HepG2 (cell line): Measurements from ENCODE around the gene C9. TPM values are rescaled to one million over a fixed set of nuclear protein-coding genes. Genes with fewer than 3 reads are reported as not detected.

Source experiments
- ATAC-seq: fragments of 200-7000 bp; cut with Tn5 transposase; 3 replicates; pipeline ENCODE4 v1.9.1; 2020; ENCODE audit warnings: mild to moderate bottlenecking, moderate library complexity
- BruUV-seq: library from RNA; stranded (reverse); fragments of 400-500 nt; replicated peaks from 2 replicates; lab custom pipeline; 2021; lab: Mats Ljungman, UMichigan
- CTCF ChIA-PET: fragments of 300-600 bp; formaldehyde crosslinking; extraction: SDS; loops from one replicate; lab custom pipeline; 2021; ENCODE audit warnings: low total read pairs, inconsistent platforms, low intra/inter-chr PET ratio; lab: Yijun Ruan, JAX
- POLR2A ChIA-PET: fragments of 350-600 bp; sonication (Branson Sonifier 250); formaldehyde crosslinking; loops from one replicate; lab custom pipeline; 2020; ENCODE audit warnings: antibody characterized with exemption, inconsistent platforms; lab: Yijun Ruan, JAX
- DNase-seq: peaks from one replicate; pipeline ENCODE4 v3.0.0-alpha.2; 2015; ENCODE audit warnings: low spot score
- FAIRE-seq: peaks from 3 replicates; lab custom pipeline; 2011; peaks lifted over from hg19 to GRCh38; lab: Jason Lieb, UNC
- H2AFZ ChIP-seq: one replicate; pipeline ENCODE4 v1.6.1; 2011; ENCODE audit warnings: low read length, inconsistent platforms
- H3K27ac ChIP-seq: fragments of 300-600 bp; 3 replicates; pipeline ENCODE4 v1.8.0; 2011; ENCODE audit warnings: mixed run types, mild to moderate bottlenecking, mixed read lengths, low read length, inconsistent platforms; ENCODE audit not compliant: insufficient read depth; ENCODE audit errors: extremely low read length
- H3K27me3 ChIP-seq, 2 experiments: fragments of 200-600 bp in 1 of 2; 2 replicates in 1 of 2; 3 replicates in 1 of 2; pipeline versions ENCODE4 v1.6.0 to v1.8.0; 2011; ENCODE audit warnings: low read length in 2 of 2, mild to moderate bottlenecking in 2 of 2, moderate library complexity in 2 of 2, inconsistent platforms in 1 of 2; ENCODE audit not compliant: insufficient read depth in 2 of 2, control insufficient read depth in 1 of 2
- H3K36me3 ChIP-seq, 2 experiments: fragments of 200-600 bp in 1 of 2; replicated peaks in 1 of 2; 2 replicates in 1 of 2; 3 replicates in 1 of 2; pipeline versions ENCODE4 v1.5.1 to v1.8.0; 2011; ENCODE audit warnings: low read length in 2 of 2, inconsistent platforms in 1 of 2; ENCODE audit not compliant: insufficient read depth in 2 of 2, control insufficient read depth in 1 of 2
- H3K4me1 ChIP-seq: 2 replicates; pipeline ENCODE4 v1.5.1; 2012; ENCODE audit warnings: low read length, inconsistent platforms; ENCODE audit not compliant: insufficient read depth
- H3K4me2 ChIP-seq: 2 replicates; pipeline ENCODE4 v1.6.0; 2011; ENCODE audit warnings: low read depth, low read length, inconsistent platforms
- H3K4me3 ChIP-seq, 3 experiments: fragments of 200-600 bp in 1 of 3; sonication (generic), shearing (Covaris generic) in 1 of 3; replicated peaks in 1 of 3; 2 replicates each; pipeline ENCODE4 v1.5.1; 2011 to 2016; ENCODE audit warnings: low read length in 3 of 3, inconsistent platforms in 2 of 3, low read depth in 2 of 3, mild to moderate bottlenecking in 2 of 3, control low read depth in 1 of 3, mixed read lengths in 1 of 3; ENCODE audit not compliant: insufficient read depth in 1 of 3
- H3K79me2 ChIP-seq: one replicate; pipeline ENCODE4 v1.6.1; 2011; ENCODE audit warnings: low read length, inconsistent platforms; ENCODE audit not compliant: insufficient read depth
- H3K9ac ChIP-seq: 2 replicates; pipeline ENCODE4 v1.6.0; 2011; ENCODE audit warnings: mild to moderate bottlenecking, low read depth, low read length, inconsistent platforms; ENCODE audit not compliant: insufficient read depth
- H3K9me3 ChIP-seq: 2 replicates; pipeline ENCODE4 v1.5.1; 2012; ENCODE audit warnings: mild to moderate bottlenecking, low read length
- H4K20me1 ChIP-seq: 2 replicates; pipeline ENCODE4 v1.6.0; 2011; ENCODE audit warnings: inconsistent platforms, mild to moderate bottlenecking, low read length, moderate library complexity; ENCODE audit not compliant: insufficient read depth
- CC2D1A ChIP-seq: sonication (generic); formaldehyde crosslinking; IDR thresholded peaks from 2 replicates; pipeline ENCODE4 v1.8.1; 2023; ENCODE audit warnings: mild to moderate bottlenecking, missing genetic modification reagents
- CHCHD3 ChIP-seq: sonication (generic); formaldehyde crosslinking; IDR thresholded peaks from 2 replicates; pipeline ENCODE4 v1.8.0; 2022; ENCODE audit warnings: mild to moderate bottlenecking, missing genetic modification reagents, moderate library complexity
- ELF3 ChIP-seq: IDR thresholded peaks from 2 replicates; pipeline ENCODE4 v1.6.1; 2016; ENCODE audit warnings: missing genetic modification reagents, missing compliant biosample characterization
- ETV5 ChIP-seq: IDR thresholded peaks from 2 replicates; pipeline ENCODE4 v1.6.1; 2018; ENCODE audit warnings: missing biosample characterization, missing genetic modification reagents, inconsistent platforms, borderline replicate concordance
- GLI4 ChIP-seq: sonication (generic); formaldehyde crosslinking; IDR thresholded peaks from 2 replicates; pipeline ENCODE4 v1.5.1; 2020; ENCODE audit warnings: missing genetic modification reagents, mild to moderate bottlenecking, moderate library complexity, borderline replicate concordance
- JUN ChIP-seq: sonication (generic); formaldehyde crosslinking; IDR thresholded peaks from 2 replicates; pipeline ENCODE4 v1.4.0; 2020; ENCODE audit warnings: mild to moderate bottlenecking, missing genetic modification reagents
- LBX2 ChIP-seq: sonication (generic); formaldehyde crosslinking; IDR thresholded peaks from 2 replicates; pipeline ENCODE4 v1.5.0; 2020; ENCODE audit warnings: missing genetic modification reagents, mild to moderate bottlenecking, borderline replicate concordance
- RAD21 ChIP-seq: fragments of 450-650 bp; formaldehyde crosslinking; IDR thresholded peaks from 2 replicates; pipeline ENCODE4 v1.5.0; 2020; ENCODE audit warnings: mild to moderate bottlenecking
- SIN3B ChIP-seq: fragments of 150-350 bp; IDR thresholded peaks from 2 replicates; pipeline ENCODE4 v1.6.1; 2014; ENCODE audit warnings: low read length
- STAG1 ChIP-seq: sonication (generic); formaldehyde crosslinking; IDR thresholded peaks from 2 replicates; pipeline ENCODE4 v1.4.0; 2020; ENCODE audit warnings: missing genetic modification reagents
- TAF15 ChIP-seq: fragments of 200-400 bp; formaldehyde crosslinking; IDR thresholded peaks from one replicate; pipeline ENCODE4 v1.6.1; 2018; ENCODE audit warnings: mild to moderate bottlenecking, low read depth, low read length; ENCODE audit not compliant: poor library complexity, severe bottlenecking
- ZFX ChIP-seq: sonication (generic); formaldehyde crosslinking; IDR thresholded peaks from 2 replicates; pipeline ENCODE4 v1.4.0; 2020; ENCODE audit warnings: mild to moderate bottlenecking, low read depth, missing genetic modification reagents, moderate library complexity
- ZNF253 ChIP-seq: sonication (generic); formaldehyde crosslinking; IDR thresholded peaks from 2 replicates; pipeline ENCODE4 v1.8.0; 2022; ENCODE audit warnings: mild to moderate bottlenecking, missing genetic modification reagents, borderline replicate concordance
- ZNF331 ChIP-seq: sonication (generic); formaldehyde crosslinking; IDR thresholded peaks from 2 replicates; pipeline ENCODE4 v1.4.0; 2020; ENCODE audit warnings: missing genetic modification reagents
- ZNF441 ChIP-seq: sonication (generic); formaldehyde crosslinking; IDR thresholded peaks from 2 replicates; pipeline ENCODE4 v1.7.0; 2021; ENCODE audit warnings: missing genetic modification reagents, borderline replicate concordance
- ZNF570 ChIP-seq: sonication (generic); formaldehyde crosslinking; IDR thresholded peaks from 2 replicates; pipeline ENCODE4 v1.4.0; 2020; ENCODE audit warnings: mild to moderate bottlenecking, missing genetic modification reagents, borderline replicate concordance
- WGBS: methylation state at CpG from one replicate; pipeline ENCODE4 v1.1.6; 2017; ENCODE audit warnings: low lambda C conversion rate; 5-methylcytosine and 5-hydroxymethylcytosine counted together
- in situ Hi-C: cut with HindIII; loops from 2 replicates; pipeline ENCODE4 v1.10.0; 2017; ENCODE audit warnings: low pct_unique_long_range_greater_than_20kb; ENCODE audit not compliant: extremely low pct_ligation_motif_present
- intact Hi-C: fragments of 100-400 bp; cut with micrococcal nuclease; formaldehyde crosslinking; loops from one replicate; pipeline ENCODE4 v1.10.0; 2022; ENCODE audit not compliant: unreplicated experiment
- polyA plus RNA-seq, 8 experiments: library from polyadenylated mRNA; depleted of rRNA in 3 of 8; stranded (reverse) in 7 of 8; unstranded in 1 of 8; fragments of >200 nt; fragmentation: Illumina TruSeq in 4 of 8; extraction: Trizol in 4 of 8; gene quantifications; 2 replicates each; pipeline versions ENCODE4 v1.2.1 to v1.2.3, GENCODE V29; 2011 to 2016; ENCODE audit warnings: low read depth in 4 of 8, missing spikeins in 1 of 8, mixed read lengths in 1 of 8; ENCODE audit not compliant: insufficient read depth in 1 of 8
- total RNA-seq, 5 experiments: library from RNA; depleted of rRNA; stranded (reverse); fragments of >200 nt; fragmentation: Illumina TruSeq; extraction: Trizol; gene quantifications; 2 replicates each; pipeline ENCODE4 v1.2.3, GENCODE V29; 2016; ENCODE audit warnings: low read depth in 1 of 5
- TF ChIP-seq, protein P1 (sequence below): sonication (generic); formaldehyde crosslinking; conservative IDR thresholded peaks from 2 replicates; pipeline ENCODE4 v1.5.0; 2020; ENCODE audit warnings: missing genetic modification reagents
- TF ChIP-seq, protein P2 (sequence below): sonication (generic); formaldehyde crosslinking; IDR thresholded peaks from 2 replicates; pipeline ENCODE4 v1.5.0; 2020; ENCODE audit warnings: mild to moderate bottlenecking, missing genetic modification reagents, moderate library complexity
- TF ChIP-seq, protein P3 (sequence below): sonication (generic); formaldehyde crosslinking; IDR thresholded peaks from 2 replicates; pipeline ENCODE4 v1.5.0; 2020; ENCODE audit warnings: mild to moderate bottlenecking, low read depth, missing genetic modification reagents, borderline replicate concordance
- TF ChIP-seq, protein P4 (sequence below): sonication (generic); formaldehyde crosslinking; IDR thresholded peaks from 2 replicates; pipeline ENCODE4 v1.5.1; 2020; ENCODE audit warnings: mild to moderate bottlenecking, moderate library complexity, missing genetic modification reagents

Gene C9
- total and polyA plus RNA-seq, 2 of the 13 experiments (the other 11 are each of a cell fraction or from before 2014, with no cell fraction given), result not detected

- Histone ChIP-seq H3K9me3 (no peaks in the 10 kb centered on the region), H3K9ac (no peak overlapping the region), H3K79me2 (no peaks in the 10 kb centered on the region), H4K20me1 (no peaks in the 10 kb centered on the region), H2AFZ (no peak overlapping the region), H3K27me3 (no peaks in the 10 kb centered on the region), H3K4me1 (no peaks in the 10 kb centered on the region), H3K4me2 (no peak overlapping the region), H3K4me3 (no peak overlapping the region), H3K36me3 (peaks cover 2 to 6% of the 10 kb centered on the region in 2 experiments; a peak in 3 of 5 replicates), H3K27ac (no peak overlapping the region)
- DNase-seq, result peak; percentile 57
- peak; percentile 95 for ATAC-seq
- FAIRE-seq, result peak; percentile 82
- intact Hi-C loops, result loop anchor here (1.0 to 10.0 kb wide), 4 partner anchors 49 to 232 kb away; no protein-coding TSS in a partner anchor
- ChIA-PET POLR2A (interaction anchor here (0.9 kb wide), 1 partner anchor 171 kb away, joined by 3 read pairs; no protein-coding TSS in a partner anchor), CTCF (interaction anchor here (1.8 to 4.1 kb wide), 2 partner anchors 171 to 194 kb away, joined by 18 to 66 read pairs; no protein-coding TSS in a partner anchor)
- 80% methylated on average over 3 of the region's 3 CpGs for WGBS
- in situ Hi-C loops, result loop anchor here (5.0 kb wide), 1 partner anchor 171 kb away; no protein-coding TSS in a partner anchor
- BruUV-seq, result no TSS peak
- TF ChIP-seq LBX2, result no peak
- no peak for TF ChIP-seq ZNF441 (CRISPR knock-in tag)
- no peak for TF ChIP-seq CHCHD3 (CRISPR knock-in tag)
- TF ChIP-seq ZNF253, result no peak
- 0 out of 2 replicates have a peak, but pooled peaks have one; percentile 17 for TF ChIP-seq ELF3 (CRISPR knock-in tag)
- TF ChIP-seq ZFX (CRISPR knock-in tag), result no peak
- no peak for TF ChIP-seq GLI4
- TF ChIP-seq JUN, result no peak
- TF ChIP-seq, protein P1, sequence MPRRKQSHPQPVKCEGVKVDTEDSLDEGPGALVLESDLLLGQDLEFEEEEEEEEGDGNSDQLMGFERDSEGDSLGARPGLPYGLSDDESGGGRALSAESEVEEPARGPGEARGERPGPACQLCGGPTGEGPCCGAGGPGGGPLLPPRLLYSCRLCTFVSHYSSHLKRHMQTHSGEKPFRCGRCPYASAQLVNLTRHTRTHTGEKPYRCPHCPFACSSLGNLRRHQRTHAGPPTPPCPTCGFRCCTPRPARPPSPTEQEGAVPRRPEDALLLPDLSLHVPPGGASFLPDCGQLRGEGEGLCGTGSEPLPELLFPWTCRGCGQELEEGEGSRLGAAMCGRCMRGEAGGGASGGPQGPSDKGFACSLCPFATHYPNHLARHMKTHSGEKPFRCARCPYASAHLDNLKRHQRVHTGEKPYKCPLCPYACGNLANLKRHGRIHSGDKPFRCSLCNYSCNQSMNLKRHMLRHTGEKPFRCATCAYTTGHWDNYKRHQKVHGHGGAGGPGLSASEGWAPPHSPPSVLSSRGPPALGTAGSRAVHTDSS (CRISPR knock-in tag), result no peak
- TF ChIP-seq, protein P2, sequence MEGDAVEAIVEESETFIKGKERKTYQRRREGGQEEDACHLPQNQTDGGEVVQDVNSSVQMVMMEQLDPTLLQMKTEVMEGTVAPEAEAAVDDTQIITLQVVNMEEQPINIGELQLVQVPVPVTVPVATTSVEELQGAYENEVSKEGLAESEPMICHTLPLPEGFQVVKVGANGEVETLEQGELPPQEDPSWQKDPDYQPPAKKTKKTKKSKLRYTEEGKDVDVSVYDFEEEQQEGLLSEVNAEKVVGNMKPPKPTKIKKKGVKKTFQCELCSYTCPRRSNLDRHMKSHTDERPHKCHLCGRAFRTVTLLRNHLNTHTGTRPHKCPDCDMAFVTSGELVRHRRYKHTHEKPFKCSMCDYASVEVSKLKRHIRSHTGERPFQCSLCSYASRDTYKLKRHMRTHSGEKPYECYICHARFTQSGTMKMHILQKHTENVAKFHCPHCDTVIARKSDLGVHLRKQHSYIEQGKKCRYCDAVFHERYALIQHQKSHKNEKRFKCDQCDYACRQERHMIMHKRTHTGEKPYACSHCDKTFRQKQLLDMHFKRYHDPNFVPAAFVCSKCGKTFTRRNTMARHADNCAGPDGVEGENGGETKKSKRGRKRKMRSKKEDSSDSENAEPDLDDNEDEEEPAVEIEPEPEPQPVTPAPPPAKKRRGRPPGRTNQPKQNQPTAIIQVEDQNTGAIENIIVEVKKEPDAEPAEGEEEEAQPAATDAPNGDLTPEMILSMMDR (CRISPR knock-in tag), result peak; percentile 85
- TF ChIP-seq SIN3B, result no peak
- TF ChIP-seq CC2D1A, result no peak
- TF ChIP-seq TAF15, result no peak
- peak; percentile 76 for TF ChIP-seq RAD21 (CRISPR knock-in tag)
- TF ChIP-seq STAG1 (CRISPR knock-in tag), result peak; percentile 91
- no peak for TF ChIP-seq ETV5 (CRISPR knock-in tag)
- TF ChIP-seq, protein P3, sequence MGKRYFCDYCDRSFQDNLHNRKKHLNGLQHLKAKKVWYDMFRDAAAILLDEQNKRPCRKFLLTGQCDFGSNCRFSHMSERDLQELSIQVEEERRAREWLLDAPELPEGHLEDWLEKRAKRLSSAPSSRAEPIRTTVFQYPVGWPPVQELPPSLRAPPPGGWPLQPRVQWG, result no peak
- TF ChIP-seq ZNF570 (CRISPR knock-in tag), result no peak
- TF ChIP-seq, protein P4, sequence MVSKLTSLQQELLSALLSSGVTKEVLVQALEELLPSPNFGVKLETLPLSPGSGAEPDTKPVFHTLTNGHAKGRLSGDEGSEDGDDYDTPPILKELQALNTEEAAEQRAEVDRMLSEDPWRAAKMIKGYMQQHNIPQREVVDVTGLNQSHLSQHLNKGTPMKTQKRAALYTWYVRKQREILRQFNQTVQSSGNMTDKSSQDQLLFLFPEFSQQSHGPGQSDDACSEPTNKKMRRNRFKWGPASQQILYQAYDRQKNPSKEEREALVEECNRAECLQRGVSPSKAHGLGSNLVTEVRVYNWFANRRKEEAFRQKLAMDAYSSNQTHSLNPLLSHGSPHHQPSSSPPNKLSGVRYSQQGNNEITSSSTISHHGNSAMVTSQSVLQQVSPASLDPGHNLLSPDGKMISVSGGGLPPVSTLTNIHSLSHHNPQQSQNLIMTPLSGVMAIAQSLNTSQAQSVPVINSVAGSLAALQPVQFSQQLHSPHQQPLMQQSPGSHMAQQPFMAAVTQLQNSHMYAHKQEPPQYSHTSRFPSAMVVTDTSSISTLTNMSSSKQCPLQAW, result 0 out of 2 replicates have a peak, but pooled peaks have one; percentile 22
- TF ChIP-seq ZNF331, result no peak
Measured at GRCh38 chr5:39376293-39376714, 12.0 kb upstream of the C9 start.
